HepG2 (cell line): ENCODE results near the gene CDC42EP4. TPM values are rescaled to one million over a fixed set of nuclear protein-coding genes. Genes with fewer than 3 reads are reported as not detected.

Source experiments
- ERF ChIP-seq: IDR thresholded peaks from 2 replicates; pipeline ENCODE4 v1.6.1; 2018; ENCODE audit warnings: missing biosample characterization, missing genetic modification reagents
- PAX8 ChIP-seq: sonication (generic); formaldehyde crosslinking; IDR thresholded peaks from 2 replicates; pipeline ENCODE4 v1.8.0; 2022; ENCODE audit warnings: mild to moderate bottlenecking, missing genetic modification reagents, borderline replicate concordance
- PRMT3 ChIP-seq: sonication (generic); formaldehyde crosslinking; IDR thresholded peaks from 2 replicates; pipeline ENCODE4 v1.8.1; 2022; ENCODE audit warnings: low read depth, mild to moderate bottlenecking, moderate library complexity, missing genetic modification reagents, borderline replicate concordance
- PTBP1 ChIP-seq: fragments of 200-400 bp; formaldehyde crosslinking; IDR thresholded peaks from 2 replicates; pipeline ENCODE4 v1.6.1; 2018; ENCODE audit warnings: low read length, low read depth; ENCODE audit not compliant: poor library complexity, severe bottlenecking
- RBAK ChIP-seq: sonication (generic); formaldehyde crosslinking; IDR thresholded peaks from 2 replicates; pipeline ENCODE4 v1.5.1; 2020; ENCODE audit warnings: mild to moderate bottlenecking, missing genetic modification reagents
- SIN3A ChIP-seq: IDR thresholded peaks from 2 replicates; pipeline ENCODE4 v1.6.1; 2011; ENCODE audit warnings: low read depth, mild to moderate bottlenecking, control low read depth, low read length, borderline replicate concordance
- SMARCC2 ChIP-seq: fragments of 450-650 bp; IDR thresholded peaks from 2 replicates; pipeline ENCODE4 v1.6.1; 2017; ENCODE audit warnings: antibody characterized with exemption, mild to moderate bottlenecking
- TBL1XR1 ChIP-seq: fragments of 150-350 bp; IDR thresholded peaks from 2 replicates; pipeline ENCODE4 v1.6.1; 2014; ENCODE audit warnings: borderline replicate concordance, low read length; ENCODE audit not compliant: partially characterized antibody
- ZNF142 ChIP-seq: sonication (generic); formaldehyde crosslinking; IDR thresholded peaks from 2 replicates; pipeline ENCODE4 v1.4.0; 2020; ENCODE audit warnings: missing genetic modification reagents
- ZNF552 ChIP-seq: sonication (generic); formaldehyde crosslinking; IDR thresholded peaks from 2 replicates; pipeline ENCODE4 v1.9.0; 2022; ENCODE audit warnings: missing genetic modification reagents, mild to moderate bottlenecking, borderline replicate concordance
- ZNF713 ChIP-seq: sonication (generic); formaldehyde crosslinking; IDR thresholded peaks from 2 replicates; pipeline ENCODE4 v1.4.0; 2020; ENCODE audit warnings: mild to moderate bottlenecking, missing genetic modification reagents
- polyA plus RNA-seq, 8 experiments: library from polyadenylated mRNA; depleted of rRNA in 3 of 8; stranded (reverse) in 7 of 8; unstranded in 1 of 8; fragments of >200 nt; fragmentation: Illumina TruSeq in 4 of 8; extraction: Trizol in 4 of 8; gene quantifications; 2 replicates each; pipeline versions ENCODE4 v1.2.1 to v1.2.3, GENCODE V29; 2011 to 2016; ENCODE audit warnings: low read depth in 4 of 8, missing spikeins in 1 of 8, mixed read lengths in 1 of 8; ENCODE audit not compliant: insufficient read depth in 1 of 8
- total RNA-seq, 5 experiments: library from RNA; depleted of rRNA; stranded (reverse); fragments of >200 nt; fragmentation: Illumina TruSeq; extraction: Trizol; gene quantifications; 2 replicates each; pipeline ENCODE4 v1.2.3, GENCODE V29; 2016; ENCODE audit warnings: low read depth in 1 of 5
- TF ChIP-seq, protein P1 (sequence below): sonication (generic); formaldehyde crosslinking; IDR thresholded peaks from 2 replicates; pipeline ENCODE4 v1.4.0; 2020; ENCODE audit warnings: mild to moderate bottlenecking, missing genetic modification reagents

CDC42EP4 gene
- total and polyA plus RNA-seq, 2 of the 13 experiments (the other 11 are each of a cell fraction or from before 2014, with no cell fraction given), result 19.0 to 54.0 TPM

- TF ChIP-seq, protein P1, sequence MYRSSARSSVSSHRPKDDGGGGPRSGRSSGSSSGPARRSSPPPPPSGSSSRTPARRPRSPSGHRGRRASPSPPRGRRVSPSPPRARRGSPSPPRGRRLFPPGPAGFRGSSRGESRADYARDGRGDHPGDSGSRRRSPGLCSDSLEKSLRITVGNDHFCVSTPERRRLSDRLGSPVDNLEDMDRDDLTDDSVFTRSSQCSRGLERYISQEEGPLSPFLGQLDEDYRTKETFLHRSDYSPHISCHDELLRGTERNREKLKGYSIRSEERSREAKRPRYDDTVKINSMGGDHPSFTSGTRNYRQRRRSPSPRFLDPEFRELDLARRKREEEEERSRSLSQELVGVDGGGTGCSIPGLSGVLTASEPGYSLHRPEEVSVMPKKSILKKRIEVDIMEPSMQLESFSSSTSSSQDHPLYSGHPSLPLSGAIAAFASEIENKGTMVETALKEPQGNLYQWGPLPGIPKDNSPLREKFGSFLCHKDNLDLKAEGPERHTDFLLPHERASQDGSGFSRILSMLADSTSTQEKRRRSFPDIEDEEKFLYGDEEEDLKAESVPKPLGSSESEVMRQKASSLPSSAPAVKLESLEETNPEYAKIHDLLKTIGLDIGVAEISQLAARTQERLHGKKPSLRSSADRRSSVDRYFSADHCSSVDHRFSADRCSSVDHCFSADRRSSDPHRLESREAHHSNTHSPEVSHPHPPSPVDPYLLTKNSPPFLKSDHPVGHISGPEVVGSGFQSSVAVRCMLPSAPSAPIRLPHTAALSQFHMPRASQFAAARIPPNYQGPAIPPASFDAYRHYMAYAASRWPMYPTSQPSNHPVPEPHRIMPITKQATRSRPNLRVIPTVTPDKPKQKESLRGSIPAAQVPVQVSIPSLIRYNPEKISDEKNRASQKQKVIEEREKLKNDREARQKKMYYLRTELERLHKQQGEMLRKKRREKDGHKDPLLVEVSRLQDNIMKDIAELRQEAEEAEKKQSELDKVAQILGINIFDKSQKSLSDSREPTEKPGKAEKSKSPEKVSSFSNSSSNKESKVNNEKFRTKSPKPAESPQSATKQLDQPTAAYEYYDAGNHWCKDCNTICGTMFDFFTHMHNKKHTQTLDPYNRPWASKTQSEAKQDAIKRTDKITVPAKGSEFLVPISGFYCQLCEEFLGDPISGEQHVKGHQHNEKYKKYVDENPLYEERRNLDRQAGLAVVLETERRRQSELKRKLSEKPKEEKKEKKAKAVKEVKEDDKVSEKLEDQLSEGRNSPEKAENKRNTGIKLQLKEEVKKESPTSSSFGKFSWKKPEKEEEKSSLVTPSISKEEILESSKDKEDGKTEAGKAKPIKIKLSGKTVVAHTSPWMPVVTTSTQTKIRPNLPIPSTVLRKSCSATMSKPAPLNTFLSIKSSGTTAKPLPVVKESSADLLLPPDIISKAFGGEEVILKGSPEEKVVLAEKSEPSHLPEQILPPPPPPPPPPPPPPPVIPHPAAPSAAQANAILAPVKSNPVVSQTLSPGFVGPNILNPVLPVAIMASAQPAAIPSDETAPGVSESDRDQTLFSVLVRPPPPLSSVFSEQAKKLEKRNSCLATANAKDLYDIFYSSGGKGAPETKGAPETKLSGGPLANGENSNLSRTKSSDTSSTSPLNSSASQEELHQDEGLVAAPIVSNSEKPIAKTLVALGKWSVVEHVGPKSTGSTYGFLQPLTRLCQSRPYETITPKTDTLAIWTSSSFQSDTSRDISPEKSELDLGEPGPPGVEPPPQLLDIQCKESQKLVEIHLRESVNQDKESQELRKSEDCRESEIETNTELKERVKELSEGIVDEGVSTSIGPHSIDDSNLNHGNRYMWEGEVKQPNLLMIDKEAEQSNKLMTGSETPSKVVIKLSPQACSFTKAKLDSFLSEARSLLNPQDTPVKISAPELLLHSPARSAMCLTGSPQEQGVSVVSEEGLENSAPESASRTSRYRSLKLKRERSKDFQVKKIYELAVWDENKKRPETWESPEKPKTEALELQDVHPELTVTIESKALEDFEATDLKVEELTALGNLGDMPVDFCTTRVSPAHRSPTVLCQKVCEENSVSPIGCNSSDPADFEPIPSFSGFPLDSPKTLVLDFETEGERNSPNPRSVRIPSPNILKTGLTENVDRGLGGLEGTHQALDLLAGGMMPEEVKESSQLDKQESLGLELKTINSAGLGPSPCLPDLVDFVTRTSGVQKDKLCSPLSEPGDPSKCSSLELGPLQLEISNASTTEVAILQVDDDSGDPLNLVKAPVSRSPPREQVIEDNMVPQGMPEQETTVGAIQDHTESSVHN (CRISPR knock-in tag), result no peak
- TF ChIP-seq PAX8 (CRISPR knock-in tag) (no peak), ZNF142 (no peak), SIN3A (no peak), ERF (CRISPR knock-in tag) (no peak), RBAK (CRISPR knock-in tag) (0 out of 2 replicates have a peak, but pooled peaks have one; percentile 26), TBL1XR1 (no peak), ZNF713 (CRISPR knock-in tag) (0 out of 2 replicates have a peak, but pooled peaks have one; percentile 2), PTBP1 (no peak), SMARCC2 (no peak), ZNF552 (CRISPR knock-in tag) (no peak), PRMT3 (no peak; the same call in 1 of the 2 replicates)
Measured at GRCh38 chr17:73262676-73263642, 48.8 kb downstream of the CDC42EP4 start (continued).
